Neural cell (in vitro differentiated cells): ENCODE data around the gene MISP. TPM values are rescaled to one million over a fixed set of nuclear protein-coding genes. Genes with fewer than 3 reads are reported as not detected.

Experiments used
- H2AFZ ChIP-seq: fragments of 200-600, 300-800 bp; sonication (generic), shearing (Covaris generic); 2 replicates; pipeline ENCODE4 v1.6.0; 2014; ENCODE audit warnings: low read depth, mild to moderate bottlenecking, antibody characterized with exemption, low read length, moderate library complexity
- H3F3A ChIP-seq: fragments of 200-600 bp; shearing (Covaris generic); 2 replicates; pipeline ENCODE4 v1.6.1; 2016; ENCODE audit warnings: mild to moderate bottlenecking, moderate library complexity, mixed read lengths, antibody characterized with exemption, low read length; ENCODE audit not compliant: insufficient read depth, poor library complexity, severe bottlenecking
- H3K27ac ChIP-seq: fragments of 200-600, 300-800 bp; sonication (generic), shearing (Covaris generic); 2 replicates; pipeline ENCODE4 v1.5.1; 2014; ENCODE audit warnings: mild to moderate bottlenecking, low read length, moderate library complexity
- H3K27me3 ChIP-seq: fragments of 300-800, 200-600 bp; sonication (generic), shearing (Covaris generic); 2 replicates; pipeline ENCODE4 v1.6.0; 2014; ENCODE audit warnings: mild to moderate bottlenecking, low read depth, low read length, moderate library complexity; ENCODE audit not compliant: insufficient read depth
- H3K36me3 ChIP-seq: fragments of 300-800, 200-600 bp; sonication (generic), shearing (Covaris generic); 2 replicates; pipeline ENCODE4 v1.5.1; 2014; ENCODE audit warnings: mild to moderate bottlenecking, antibody characterized with exemption, low read length, moderate library complexity; ENCODE audit not compliant: insufficient read depth
- H3K4me2 ChIP-seq: fragments of 300-800, 200-600 bp; sonication (generic), shearing (Covaris generic); 2 replicates; pipeline ENCODE4 v1.6.0; 2014; ENCODE audit warnings: mild to moderate bottlenecking, low read length
- H3K4me3 ChIP-seq: fragments of 300-800, 200-600 bp; sonication (generic), shearing (Covaris generic); 2 replicates; pipeline ENCODE4 v1.5.1; 2014; ENCODE audit warnings: mild to moderate bottlenecking, low read length, moderate library complexity
- H3K79me2 ChIP-seq: fragments of 200-600 bp; shearing (Covaris generic); replicated peaks from 2 replicates; pipeline ENCODE4 v1.6.0; 2014; ENCODE audit warnings: mild to moderate bottlenecking, low read length, moderate library complexity; ENCODE audit not compliant: insufficient read depth
- H3K9ac ChIP-seq: fragments of 300-800, 200-600 bp; sonication (generic), shearing (Covaris generic); 2 replicates; pipeline ENCODE4 v1.6.1; 2016; ENCODE audit warnings: mild to moderate bottlenecking, low read length, mixed read lengths
- H3K9me2 ChIP-seq: fragments of 200-600 bp; shearing (Covaris generic); 2 replicates; pipeline ENCODE4 v1.6.1; 2016; ENCODE audit warnings: mild to moderate bottlenecking, low read length, mixed read lengths; ENCODE audit not compliant: insufficient read depth
- H3K9me3 ChIP-seq: fragments of 200-600, 300-800 bp; sonication (generic), shearing (Covaris generic); 2 replicates; pipeline ENCODE4 v1.6.1; 2016; ENCODE audit warnings: mild to moderate bottlenecking, mixed run types, low read length, moderate library complexity, mixed read lengths
- H4K20me1 ChIP-seq: fragments of 200-600 bp; shearing (Covaris generic); 2 replicates; pipeline ENCODE4 v1.6.1; 2016; ENCODE audit warnings: mild to moderate bottlenecking, mixed run types; ENCODE audit not compliant: insufficient read depth
- EP300 ChIP-seq: fragments of 450-650 bp; conservative IDR thresholded peaks from 2 replicates; pipeline ENCODE4 v1.6.1; 2014; ENCODE audit warnings: antibody characterized with exemption, mild to moderate bottlenecking, moderate library complexity; ENCODE audit not compliant: poor library complexity, severe bottlenecking
- EZH2 ChIP-seq: fragments of 200-600, 300-800 bp; shearing (Covaris generic), sonication (generic); IDR thresholded peaks from 2 replicates; pipeline ENCODE4 v1.6.1; 2014; ENCODE audit warnings: antibody characterized with exemption, low read length, borderline replicate concordance, mild to moderate bottlenecking; ENCODE audit not compliant: insufficient read depth, poor library complexity, severe bottlenecking
- MXI1 ChIP-seq: fragments of 450-650 bp; conservative IDR thresholded peaks from 2 replicates; pipeline ENCODE4 v1.6.1; 2014; ENCODE audit warnings: antibody characterized with exemption, mild to moderate bottlenecking; ENCODE audit not compliant: poor library complexity, severe bottlenecking
- POLR2AphosphoS5 ChIP-seq: IDR thresholded peaks from 2 replicates; pipeline ENCODE4 v1.6.1; 2012
- RAD21 ChIP-seq: fragments of 450-650 bp; conservative IDR thresholded peaks from 2 replicates; pipeline ENCODE4 v1.6.1; 2014; ENCODE audit warnings: antibody characterized with exemption, mild to moderate bottlenecking, moderate library complexity
- SMC3 ChIP-seq: fragments of 450-650 bp; conservative IDR thresholded peaks from 2 replicates; pipeline ENCODE4 v1.6.1; 2014; ENCODE audit warnings: antibody characterized with exemption, mild to moderate bottlenecking, moderate library complexity; ENCODE audit not compliant: poor library complexity
- TAF1 ChIP-seq: IDR thresholded peaks from 2 replicates; pipeline ENCODE4 v1.6.1; 2012; ENCODE audit warnings: low read depth
- polyA plus RNA-seq: library from polyadenylated mRNA; depleted of rRNA; stranded (reverse); fragments of >200 nt; gene quantifications from 2 replicates; pipeline ENCODE4 v1.2.3, GENCODE V29; 2014
- TF ChIP-seq, protein P1 (sequence below): fragments of 450-650 bp; IDR thresholded peaks from 2 replicates; pipeline ENCODE4 v1.5.1; 2014; ENCODE audit warnings: antibody characterized with exemption, mild to moderate bottlenecking, moderate library complexity; ENCODE audit not compliant: poor library complexity, severe bottlenecking
- TF ChIP-seq, protein P2 (sequence below): IDR thresholded peaks from 2 replicates; pipeline ENCODE4 v1.6.1; 2012; ENCODE audit warnings: borderline replicate concordance

MISP gene
- polyA plus RNA-seq, 1 donor from 2014 or later = 0.98 TPM

DNA sequence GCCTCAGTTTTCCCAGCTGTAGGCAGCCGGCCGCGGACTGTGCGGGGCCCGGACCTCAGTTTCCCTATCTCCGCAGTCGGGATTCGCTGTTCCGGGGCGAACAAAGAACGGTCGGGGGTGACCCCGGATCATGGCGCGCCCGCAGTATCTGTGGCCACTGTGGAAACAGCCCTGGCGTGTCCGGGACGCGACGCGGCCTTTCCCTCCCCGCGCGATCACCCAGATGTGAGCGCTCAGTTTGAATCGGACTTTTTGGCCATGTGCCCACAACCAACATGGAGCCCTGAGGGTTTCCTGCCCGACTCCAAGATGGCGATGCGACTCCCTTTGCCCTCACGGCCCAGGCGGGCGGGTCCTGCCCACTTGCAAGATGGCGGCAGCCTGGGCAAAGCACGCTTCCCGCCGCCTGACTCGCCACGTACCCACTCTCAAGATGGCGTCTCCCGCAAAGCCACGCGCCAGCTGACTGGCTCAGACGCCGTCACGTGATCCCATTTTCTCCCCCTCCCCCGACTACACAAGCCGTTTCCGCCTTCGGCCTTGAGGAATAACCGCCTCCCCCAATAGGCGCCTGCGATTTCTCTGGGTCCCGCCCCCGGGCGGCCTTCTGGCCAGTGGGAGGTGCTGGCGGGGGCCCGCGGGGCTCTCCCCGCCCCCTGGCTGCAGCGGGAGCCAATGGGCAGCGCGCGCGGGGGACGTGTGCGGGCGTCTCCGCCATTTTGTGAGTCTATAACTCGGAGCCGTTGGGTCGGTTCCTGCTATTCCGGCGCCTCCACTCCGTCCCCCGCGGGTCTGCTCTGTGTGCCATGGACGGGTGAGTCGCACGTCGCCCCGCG is 46.0 kb downstream of the MISP start, which contains the start of gene PTBP1:
Gene PTBP1, plus strand, starts transcription at position 761 of the 836 bp plus-strand sequence. Its CDS starts 46 bp downstream, at position 807.
- H3K36me3 ChIP-seq = no peaks in the 10 kb centered on the region
- no peaks in the 10 kb centered on the region for H3K9me3 ChIP-seq

DNA sequence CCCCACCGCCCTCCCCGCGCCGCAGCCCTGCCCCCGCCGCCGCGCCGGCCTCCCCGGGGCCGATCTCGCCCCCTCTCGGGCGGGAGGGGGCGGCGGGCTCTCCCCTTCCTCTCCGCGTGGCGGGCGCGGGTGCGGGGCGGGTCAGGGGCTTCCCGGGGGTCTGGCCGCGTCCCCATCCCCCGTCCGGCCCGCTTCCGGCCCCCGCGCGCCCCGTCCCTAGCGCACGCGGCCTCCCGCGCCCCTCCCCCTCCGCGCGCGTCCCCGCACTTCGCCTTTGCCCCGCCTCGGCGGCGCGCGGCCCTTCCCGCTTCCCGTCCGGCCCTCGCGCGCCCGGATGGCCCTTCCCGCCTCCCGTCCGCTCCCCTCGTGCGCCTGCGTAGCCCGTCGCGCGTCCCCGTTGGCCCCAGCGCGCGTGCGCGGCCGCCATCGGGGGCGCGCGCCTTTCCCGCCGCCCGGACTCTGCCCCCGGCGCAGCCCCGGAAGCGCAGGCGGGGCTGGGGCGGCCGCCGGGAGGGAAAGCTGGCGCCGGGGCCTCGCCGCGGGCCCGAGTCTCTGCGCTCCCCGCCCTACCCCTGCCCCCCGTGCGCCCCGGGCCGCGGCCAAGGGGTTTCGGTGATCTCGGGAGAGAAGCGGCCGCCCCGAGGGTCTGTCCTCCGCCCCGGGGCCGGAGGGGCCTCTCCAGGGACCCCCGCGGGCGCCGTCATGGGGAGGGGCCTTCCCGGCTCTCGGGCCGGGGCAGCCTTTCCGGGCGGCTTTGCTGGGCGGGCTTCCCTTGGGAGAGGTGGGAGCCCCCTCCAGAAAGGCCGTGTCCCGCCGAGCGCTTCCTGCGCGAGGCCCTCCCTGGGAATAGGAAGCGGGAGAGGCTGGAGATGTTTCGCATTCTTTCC is 46.9 kb downstream of the MISP start:
- Histone ChIP-seq H3K27ac (peak overlapping the region; percentile 62), H4K20me1 (peaks cover 37% of the 10 kb centered on the region), H3K9ac (peak overlapping the region; percentile 83), H3K79me2 (peaks cover 47% of the 10 kb centered on the region), H2AFZ (no peak overlapping the region), H3K4me3 (peak overlapping the region; percentile 80), H3K4me2 (peak overlapping the region; percentile 76), H3K9me2 (no peaks in the 10 kb centered on the region), H3K9me3 (no peaks in the 10 kb centered on the region), H3K36me3 (no peaks in the 10 kb centered on the region), H3K27me3 (no peaks in the 10 kb centered on the region), H3F3A (no peaks in the 10 kb centered on the region)
- TF ChIP-seq SMC3 = no peak
- no peak for TF ChIP-seq EP300
- TF ChIP-seq TAF1 = peak; percentile 53

More for the DNA sequence above, 46.0 kb downstream of the MISP start, which contains the start of gene PTBP1:
- H3F3A ChIP-seq = no peaks in the 10 kb centered on the region
- peak within 1 kb of the TSS; percentile 80 for H3K4me3 ChIP-seq
- peaks cover 38% of the 10 kb centered on the region for H3K79me2 ChIP-seq
- H3K4me2 ChIP-seq = peak within 1 kb of the TSS; percentile 80
- peaks cover 28% of the 10 kb centered on the region for H4K20me1 ChIP-seq
- H3K27ac ChIP-seq = peak within 1 kb of the TSS; percentile 68
- peak within 1 kb of the TSS; percentile 87 for H2AFZ ChIP-seq
- no peaks in the 10 kb centered on the region for H3K27me3 ChIP-seq
- TF ChIP-seq TAF1 = peak; percentile 57
- peak; percentile 19 for TF ChIP-seq EP300
- TF ChIP-seq SMC3 = no peak
- TF ChIP-seq, protein P1, sequence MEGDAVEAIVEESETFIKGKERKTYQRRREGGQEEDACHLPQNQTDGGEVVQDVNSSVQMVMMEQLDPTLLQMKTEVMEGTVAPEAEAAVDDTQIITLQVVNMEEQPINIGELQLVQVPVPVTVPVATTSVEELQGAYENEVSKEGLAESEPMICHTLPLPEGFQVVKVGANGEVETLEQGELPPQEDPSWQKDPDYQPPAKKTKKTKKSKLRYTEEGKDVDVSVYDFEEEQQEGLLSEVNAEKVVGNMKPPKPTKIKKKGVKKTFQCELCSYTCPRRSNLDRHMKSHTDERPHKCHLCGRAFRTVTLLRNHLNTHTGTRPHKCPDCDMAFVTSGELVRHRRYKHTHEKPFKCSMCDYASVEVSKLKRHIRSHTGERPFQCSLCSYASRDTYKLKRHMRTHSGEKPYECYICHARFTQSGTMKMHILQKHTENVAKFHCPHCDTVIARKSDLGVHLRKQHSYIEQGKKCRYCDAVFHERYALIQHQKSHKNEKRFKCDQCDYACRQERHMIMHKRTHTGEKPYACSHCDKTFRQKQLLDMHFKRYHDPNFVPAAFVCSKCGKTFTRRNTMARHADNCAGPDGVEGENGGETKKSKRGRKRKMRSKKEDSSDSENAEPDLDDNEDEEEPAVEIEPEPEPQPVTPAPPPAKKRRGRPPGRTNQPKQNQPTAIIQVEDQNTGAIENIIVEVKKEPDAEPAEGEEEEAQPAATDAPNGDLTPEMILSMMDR = no peak
- peak; percentile 88 for TF ChIP-seq POLR2AphosphoS5
- no peak for TF ChIP-seq RAD21
- peak; percentile 95 for TF ChIP-seq MXI1
- no peak for TF ChIP-seq EZH2
- TF ChIP-seq, protein P2, sequence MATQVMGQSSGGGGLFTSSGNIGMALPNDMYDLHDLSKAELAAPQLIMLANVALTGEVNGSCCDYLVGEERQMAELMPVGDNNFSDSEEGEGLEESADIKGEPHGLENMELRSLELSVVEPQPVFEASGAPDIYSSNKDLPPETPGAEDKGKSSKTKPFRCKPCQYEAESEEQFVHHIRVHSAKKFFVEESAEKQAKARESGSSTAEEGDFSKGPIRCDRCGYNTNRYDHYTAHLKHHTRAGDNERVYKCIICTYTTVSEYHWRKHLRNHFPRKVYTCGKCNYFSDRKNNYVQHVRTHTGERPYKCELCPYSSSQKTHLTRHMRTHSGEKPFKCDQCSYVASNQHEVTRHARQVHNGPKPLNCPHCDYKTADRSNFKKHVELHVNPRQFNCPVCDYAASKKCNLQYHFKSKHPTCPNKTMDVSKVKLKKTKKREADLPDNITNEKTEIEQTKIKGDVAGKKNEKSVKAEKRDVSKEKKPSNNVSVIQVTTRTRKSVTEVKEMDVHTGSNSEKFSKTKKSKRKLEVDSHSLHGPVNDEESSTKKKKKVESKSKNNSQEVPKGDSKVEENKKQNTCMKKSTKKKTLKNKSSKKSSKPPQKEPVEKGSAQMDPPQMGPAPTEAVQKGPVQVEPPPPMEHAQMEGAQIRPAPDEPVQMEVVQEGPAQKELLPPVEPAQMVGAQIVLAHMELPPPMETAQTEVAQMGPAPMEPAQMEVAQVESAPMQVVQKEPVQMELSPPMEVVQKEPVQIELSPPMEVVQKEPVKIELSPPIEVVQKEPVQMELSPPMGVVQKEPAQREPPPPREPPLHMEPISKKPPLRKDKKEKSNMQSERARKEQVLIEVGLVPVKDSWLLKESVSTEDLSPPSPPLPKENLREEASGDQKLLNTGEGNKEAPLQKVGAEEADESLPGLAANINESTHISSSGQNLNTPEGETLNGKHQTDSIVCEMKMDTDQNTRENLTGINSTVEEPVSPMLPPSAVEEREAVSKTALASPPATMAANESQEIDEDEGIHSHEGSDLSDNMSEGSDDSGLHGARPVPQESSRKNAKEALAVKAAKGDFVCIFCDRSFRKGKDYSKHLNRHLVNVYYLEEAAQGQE = peak; percentile 63
- peak within 1 kb of the TSS; percentile 83 for H3K9ac ChIP-seq
- no peaks in the 10 kb centered on the region for H3K9me2 ChIP-seq
